Activated T-helper 2 cell treated with anti-CD3 and anti-CD28 coated beads, Interferon-gamma antibody, Interleukin-2, Interleukin-4, amounts not matched to agents 10 μg/mL and 5 μg/mL and 100 μg/mL, durations not matched to agents 14 hours and 24 hours and 36 hours (primary cell): ENCODE results near the gene PDE10A. TPM values are rescaled to one million over a fixed set of nuclear protein-coding genes. Genes with fewer than 3 reads are reported as not detected.

Experiments
- DNase-seq: peaks from one replicate; pipeline ENCODE4 v3.0.0; 2021; ENCODE audit warnings: low spot score
- H3K27ac Mint-ChIP-seq: one replicate; pipeline ENCODE4 v1.8.0; 2021; ENCODE audit warnings: mixed read lengths
- H3K27me3 Mint-ChIP-seq: one replicate; pipeline ENCODE4 v1.8.0; 2021; ENCODE audit warnings: low read depth, mixed read lengths
- H3K36me3 Mint-ChIP-seq: one replicate; pipeline ENCODE4 v1.8.0; 2021; ENCODE audit warnings: low read depth, mixed read lengths
- H3K4me1 Mint-ChIP-seq: one replicate; pipeline ENCODE4 v1.8.0; 2021; ENCODE audit warnings: low read depth, mixed read lengths
- H3K4me3 Mint-ChIP-seq: one replicate; pipeline ENCODE4 v1.8.0; 2021; ENCODE audit warnings: low read depth, mild to moderate bottlenecking, moderate library complexity, mixed read lengths
- H3K9me3 Mint-ChIP-seq: one replicate; pipeline ENCODE4 v1.8.0; 2021; ENCODE audit warnings: mixed read lengths
- intact Hi-C: fragments of 100-400 bp; cut with micrococcal nuclease; formaldehyde crosslinking; loops from one replicate; pipeline ENCODE4 v1.15.1; 2023
- total RNA-seq: library from RNA; stranded (reverse); gene quantifications from 2 replicates; pipeline ENCODE4 v1.2.3, GENCODE V29; 2022

The PDE10A gene
- total RNA-seq, 1 donor from 2014 or later = not detected

DNA sequence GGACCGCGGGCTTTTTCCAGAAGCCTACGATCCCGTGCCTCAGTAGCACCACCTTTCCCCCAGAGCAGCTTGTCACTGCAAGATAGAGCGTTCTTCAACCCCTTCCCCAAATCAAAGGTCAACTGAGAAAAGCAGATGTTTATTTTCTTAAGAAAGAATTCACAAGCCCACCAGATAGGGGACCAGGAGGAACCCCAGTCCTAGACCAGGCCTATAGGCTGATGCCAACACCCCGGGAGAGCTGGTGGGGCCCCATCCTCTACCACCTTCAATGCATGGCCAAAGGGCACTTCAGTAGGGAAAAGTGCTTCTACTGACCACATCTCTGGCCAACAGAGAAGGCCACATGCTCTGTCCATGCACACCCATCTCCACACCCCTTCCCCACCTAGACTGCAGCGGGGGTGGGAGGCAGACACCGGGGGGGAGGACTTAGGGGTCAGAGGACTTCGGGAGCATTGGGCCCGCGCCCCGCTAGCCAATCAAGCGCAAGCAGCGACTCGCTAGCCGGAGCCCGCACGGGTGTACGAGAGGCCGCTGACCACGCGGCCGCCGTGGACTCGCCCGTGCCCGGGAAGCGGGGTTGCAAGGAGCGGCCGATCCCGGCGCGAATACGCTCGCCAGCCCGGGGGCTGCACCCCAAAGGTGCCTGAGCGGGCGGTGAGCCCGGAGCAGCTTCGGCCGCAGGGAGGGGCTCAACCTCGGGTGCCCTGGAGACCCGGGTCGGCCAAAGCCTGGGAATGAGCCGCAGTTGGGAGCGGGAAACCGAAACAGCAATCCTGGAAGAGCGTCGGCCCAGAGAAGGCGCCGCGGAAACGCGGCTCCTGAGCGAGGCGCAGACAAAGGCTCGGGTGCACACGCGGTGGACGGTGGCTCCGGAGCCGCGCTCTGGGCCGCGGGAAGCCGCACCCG is 2.8 kb downstream of the PDE10A start:
- H3K27ac Mint-ChIP-seq = no peak overlapping the region
- DNase-seq = no peak
- H3K4me1 Mint-ChIP-seq = peaks cover 5% of the 10 kb centered on the region
- no peaks in the 10 kb centered on the region for H3K36me3 Mint-ChIP-seq
- peaks cover 50% of the 10 kb centered on the region for H3K27me3 Mint-ChIP-seq
- no peak overlapping the region for H3K4me3 Mint-ChIP-seq
- intact Hi-C loops = loop anchor here (5.0 kb wide), 3 partner anchors 192 to 507 kb away; partner anchors contain the start of gene TBXT
- H3K9me3 Mint-ChIP-seq = no peaks in the 10 kb centered on the region

DNA sequence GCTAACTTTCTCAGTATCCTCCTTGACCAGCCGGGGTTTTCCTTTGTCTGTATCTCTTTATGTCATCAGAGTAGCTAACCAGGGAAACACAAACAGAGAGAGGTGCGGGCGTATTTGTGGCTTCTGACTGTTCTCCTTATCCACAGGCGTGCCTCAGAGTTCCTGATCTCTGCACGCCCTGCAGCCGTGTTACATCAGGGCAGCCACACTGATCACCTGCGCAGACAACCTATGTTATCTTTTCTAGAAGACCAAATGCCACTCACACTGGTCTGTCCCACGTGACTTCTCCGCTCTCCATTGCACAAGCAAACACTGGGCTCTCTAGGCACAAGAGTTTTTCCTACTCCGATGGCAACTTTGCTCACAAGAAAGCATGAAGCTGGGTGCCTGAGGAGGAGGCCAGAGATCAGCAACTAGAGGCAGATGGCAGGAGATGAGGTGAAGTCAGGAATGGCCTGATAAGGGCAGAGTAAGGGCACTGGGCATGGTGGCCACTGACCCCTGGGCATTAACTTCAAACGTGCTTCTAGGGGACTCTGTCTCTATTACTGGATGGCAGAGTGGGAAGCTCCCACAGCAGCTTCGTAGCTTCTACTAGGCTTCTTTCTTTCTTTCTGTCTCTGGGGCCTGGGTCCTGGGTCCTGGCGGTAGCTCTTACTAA is 4.5 kb downstream of the PDE10A start:
- no peaks in the 10 kb centered on the region for H3K36me3 Mint-ChIP-seq
- H3K9me3 Mint-ChIP-seq = no peaks in the 10 kb centered on the region
- H3K27ac Mint-ChIP-seq = no peak overlapping the region
- intact Hi-C loops = no loop called here
- DNase-seq = no peak
- peaks cover under 1% of the 10 kb centered on the region for H3K4me1 Mint-ChIP-seq
- H3K27me3 Mint-ChIP-seq = peaks cover 33% of the 10 kb centered on the region
- H3K4me3 Mint-ChIP-seq = no peak overlapping the region

DNA sequence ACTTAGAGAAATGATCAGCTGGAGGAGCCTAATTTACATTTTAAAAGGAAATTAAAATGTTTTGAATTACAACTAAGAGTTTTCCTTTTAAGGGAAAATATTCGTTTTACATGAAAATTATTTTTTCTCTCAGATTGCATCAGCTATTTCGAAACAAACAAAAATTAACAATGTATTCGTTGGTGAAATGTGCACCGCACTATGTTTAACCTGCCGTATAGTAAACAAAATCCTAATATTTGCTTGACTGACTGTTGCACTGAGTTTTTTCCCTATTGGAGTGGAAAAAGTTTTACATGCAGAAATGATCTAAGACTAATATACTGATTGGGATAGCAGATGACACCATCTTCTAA is 5.7 kb downstream of the PDE10A start:
- Mint-ChIP-seq H3K9me3 (no peaks in the 10 kb centered on the region), H3K27me3 (peaks cover 30% of the 10 kb centered on the region), H3K4me1 (no peaks in the 10 kb centered on the region), H3K36me3 (no peaks in the 10 kb centered on the region), H3K4me3 (no peak overlapping the region), H3K27ac (no peak overlapping the region)
- intact Hi-C loops = no loop called here
- no peak for DNase-seq

DNA sequence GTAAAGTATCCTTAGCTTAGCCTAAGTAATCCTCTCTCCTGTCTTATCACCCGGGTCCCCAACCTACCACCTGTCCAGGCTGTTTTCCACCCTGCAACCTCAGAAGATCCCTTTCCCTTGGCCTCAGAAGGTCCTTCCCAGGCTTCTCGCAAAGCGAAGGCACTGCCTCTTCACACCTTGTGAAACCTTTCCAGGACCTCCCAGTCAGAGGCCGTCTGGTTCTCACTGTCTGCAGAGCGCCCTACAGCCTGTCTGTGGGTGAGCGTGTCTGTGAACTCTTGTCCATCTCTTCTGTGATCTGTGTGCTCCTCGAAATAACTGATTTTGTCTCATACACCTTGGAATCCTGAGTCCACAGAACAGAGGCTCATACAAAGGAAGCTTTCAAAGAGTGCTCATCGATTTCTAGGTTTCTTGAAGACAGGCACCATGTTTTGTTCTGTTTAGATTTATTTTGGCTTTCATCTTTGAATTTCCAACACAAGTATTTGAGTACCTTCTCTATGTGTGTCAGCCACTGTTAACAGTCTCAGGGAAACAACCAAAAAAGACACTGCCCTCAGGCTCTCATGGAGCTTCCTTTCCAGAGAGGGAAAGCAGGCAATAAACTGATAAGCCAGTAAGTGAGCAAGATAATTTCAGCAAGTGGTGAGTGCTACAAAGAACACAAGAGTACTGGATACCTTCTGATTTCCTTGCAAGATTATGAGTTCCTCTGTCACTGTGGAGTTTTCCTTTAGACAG is 6.3 kb downstream of the PDE10A start:
- Mint-ChIP-seq H3K9me3 (no peaks in the 10 kb centered on the region), H3K36me3 (no peaks in the 10 kb centered on the region), H3K4me1 (no peaks in the 10 kb centered on the region), H3K27ac (no peak overlapping the region), H3K27me3 (peaks cover 30% of the 10 kb centered on the region), H3K4me3 (no peak overlapping the region)
- no peak for DNase-seq
- intact Hi-C loops = no loop called here

DNA sequence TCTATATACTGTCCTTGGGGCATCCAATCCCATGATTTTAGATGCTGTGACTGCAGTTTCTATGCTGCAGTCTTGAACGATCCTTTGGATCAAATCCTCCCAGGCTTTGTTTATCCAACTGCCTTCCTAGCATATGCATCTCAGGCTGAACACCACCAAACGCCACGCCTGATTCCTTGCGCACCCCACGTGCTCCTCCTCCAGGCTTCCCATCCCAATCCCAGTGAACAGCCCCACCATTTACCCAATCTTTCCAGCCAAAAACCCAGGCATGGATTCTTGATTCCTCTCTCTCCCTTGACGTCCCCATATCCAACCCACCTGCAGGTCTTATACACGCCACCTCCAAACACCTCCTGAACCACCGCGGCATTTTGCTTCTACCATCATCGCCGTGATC is 7.8 kb downstream of the PDE10A start:
- no peaks in the 10 kb centered on the region for H3K4me1 Mint-ChIP-seq
- intact Hi-C loops = no loop called here
- no peak overlapping the region for H3K27ac Mint-ChIP-seq
- H3K4me3 Mint-ChIP-seq = no peak overlapping the region
- no peaks in the 10 kb centered on the region for H3K9me3 Mint-ChIP-seq
- peaks cover 24% of the 10 kb centered on the region for H3K27me3 Mint-ChIP-seq
- H3K36me3 Mint-ChIP-seq = no peaks in the 10 kb centered on the region
- DNase-seq = no peak

DNA sequence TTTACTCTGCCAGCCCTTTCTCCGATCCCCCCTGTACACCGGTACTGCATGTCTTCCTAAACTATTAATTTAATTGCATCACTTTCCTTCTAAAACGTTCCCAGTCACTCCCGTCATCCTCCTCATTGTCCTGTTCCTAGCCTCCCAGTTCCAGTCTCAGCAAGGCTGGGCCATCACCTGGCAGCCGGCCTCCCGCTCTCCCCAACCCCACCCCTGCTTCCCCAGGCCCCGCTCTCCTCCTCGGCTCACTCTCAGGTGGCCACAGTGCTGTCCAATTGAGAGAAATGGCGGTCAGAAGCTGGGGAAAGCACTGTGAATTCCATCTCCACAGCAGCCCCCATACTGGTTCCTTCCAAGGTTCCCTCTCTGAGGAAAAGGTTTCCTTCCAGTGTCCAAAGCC is 8.9 kb downstream of the PDE10A start:
- Mint-ChIP-seq H3K27ac (no peak overlapping the region), H3K27me3 (peaks cover 14% of the 10 kb centered on the region), H3K4me1 (no peaks in the 10 kb centered on the region), H3K36me3 (no peaks in the 10 kb centered on the region), H3K9me3 (no peaks in the 10 kb centered on the region), H3K4me3 (no peak overlapping the region)
- no peak for DNase-seq
- intact Hi-C loops = no loop called here

DNA sequence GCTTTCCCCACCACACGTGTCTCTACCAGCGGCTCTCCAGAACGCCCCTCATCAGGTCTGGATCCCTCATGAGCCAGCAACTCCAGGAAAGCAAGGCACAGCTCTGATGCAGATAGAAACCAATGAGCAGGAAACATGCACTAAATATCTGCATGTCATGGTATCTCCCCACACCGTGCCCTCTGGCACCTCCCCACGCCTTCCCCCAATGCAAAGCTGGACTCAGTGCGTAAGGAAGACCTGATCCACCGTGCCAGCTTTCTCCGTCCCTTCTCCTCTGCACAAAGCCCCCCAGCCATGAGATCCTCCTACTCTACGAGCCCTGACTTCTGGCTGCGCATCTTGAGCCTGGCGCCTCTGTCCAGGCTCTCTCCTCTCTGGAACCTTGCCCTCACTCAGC is 9.4 kb downstream of the PDE10A start:
- no peak for DNase-seq
- no peak overlapping the region for H3K27ac Mint-ChIP-seq
- no peaks in the 10 kb centered on the region for H3K4me1 Mint-ChIP-seq
- H3K36me3 Mint-ChIP-seq = no peaks in the 10 kb centered on the region
- no peaks in the 10 kb centered on the region for H3K9me3 Mint-ChIP-seq
- peaks cover 10% of the 10 kb centered on the region for H3K27me3 Mint-ChIP-seq
- H3K4me3 Mint-ChIP-seq = no peak overlapping the region
- intact Hi-C loops = no loop called here

DNA sequence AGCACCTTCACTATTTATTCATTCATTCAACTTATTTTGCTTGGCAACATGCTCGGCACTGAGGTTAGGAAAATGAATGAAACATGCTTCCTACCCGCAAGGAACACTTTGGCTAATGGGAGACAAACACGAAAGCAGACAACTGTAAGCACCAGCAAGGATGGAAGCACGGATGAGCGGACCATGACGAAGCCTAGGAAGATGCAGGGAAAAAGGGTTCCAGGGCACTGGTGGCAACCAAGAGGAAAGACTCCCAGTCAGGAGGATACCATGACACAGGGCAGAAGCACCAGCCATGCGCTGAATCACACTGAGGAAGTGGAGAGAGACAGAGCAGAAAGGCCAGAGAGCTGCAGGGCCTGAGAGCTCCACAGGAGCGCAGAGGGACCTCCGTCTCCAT is 9.8 kb downstream of the PDE10A start:
- no peak overlapping the region for H3K27ac Mint-ChIP-seq
- no peak for DNase-seq
- no peaks in the 10 kb centered on the region for H3K9me3 Mint-ChIP-seq
- no peaks in the 10 kb centered on the region for H3K4me1 Mint-ChIP-seq
- no peaks in the 10 kb centered on the region for H3K36me3 Mint-ChIP-seq
- peaks cover 6% of the 10 kb centered on the region for H3K27me3 Mint-ChIP-seq
- intact Hi-C loops = no loop called here
- H3K4me3 Mint-ChIP-seq = no peak overlapping the region

DNA sequence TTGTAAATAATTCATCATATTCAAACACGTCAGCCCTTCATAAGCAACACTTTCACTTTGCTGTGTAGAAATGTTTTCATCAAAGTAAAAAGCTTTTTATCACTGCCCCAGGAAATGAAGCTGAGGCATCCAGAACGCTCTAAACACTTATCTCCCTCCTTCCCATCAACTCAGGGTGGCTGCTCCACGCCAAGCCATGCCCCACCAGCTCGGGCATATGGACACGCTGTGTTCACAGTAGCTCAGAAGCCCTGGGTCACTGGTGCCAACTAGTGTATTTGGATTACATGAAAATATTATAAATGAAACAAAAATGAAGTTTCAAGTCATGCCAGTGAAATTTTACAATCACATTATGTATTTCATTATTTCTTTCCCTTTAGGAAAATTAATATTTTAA is 10.3 kb downstream of the PDE10A start:
- DNase-seq = no peak
- H3K4me1 Mint-ChIP-seq = no peaks in the 10 kb centered on the region
- H3K9me3 Mint-ChIP-seq = no peaks in the 10 kb centered on the region
- H3K36me3 Mint-ChIP-seq = no peaks in the 10 kb centered on the region
- H3K27me3 Mint-ChIP-seq = peaks cover 2% of the 10 kb centered on the region
- intact Hi-C loops = no loop called here
- no peak overlapping the region for H3K4me3 Mint-ChIP-seq
- H3K27ac Mint-ChIP-seq = no peak overlapping the region

DNA sequence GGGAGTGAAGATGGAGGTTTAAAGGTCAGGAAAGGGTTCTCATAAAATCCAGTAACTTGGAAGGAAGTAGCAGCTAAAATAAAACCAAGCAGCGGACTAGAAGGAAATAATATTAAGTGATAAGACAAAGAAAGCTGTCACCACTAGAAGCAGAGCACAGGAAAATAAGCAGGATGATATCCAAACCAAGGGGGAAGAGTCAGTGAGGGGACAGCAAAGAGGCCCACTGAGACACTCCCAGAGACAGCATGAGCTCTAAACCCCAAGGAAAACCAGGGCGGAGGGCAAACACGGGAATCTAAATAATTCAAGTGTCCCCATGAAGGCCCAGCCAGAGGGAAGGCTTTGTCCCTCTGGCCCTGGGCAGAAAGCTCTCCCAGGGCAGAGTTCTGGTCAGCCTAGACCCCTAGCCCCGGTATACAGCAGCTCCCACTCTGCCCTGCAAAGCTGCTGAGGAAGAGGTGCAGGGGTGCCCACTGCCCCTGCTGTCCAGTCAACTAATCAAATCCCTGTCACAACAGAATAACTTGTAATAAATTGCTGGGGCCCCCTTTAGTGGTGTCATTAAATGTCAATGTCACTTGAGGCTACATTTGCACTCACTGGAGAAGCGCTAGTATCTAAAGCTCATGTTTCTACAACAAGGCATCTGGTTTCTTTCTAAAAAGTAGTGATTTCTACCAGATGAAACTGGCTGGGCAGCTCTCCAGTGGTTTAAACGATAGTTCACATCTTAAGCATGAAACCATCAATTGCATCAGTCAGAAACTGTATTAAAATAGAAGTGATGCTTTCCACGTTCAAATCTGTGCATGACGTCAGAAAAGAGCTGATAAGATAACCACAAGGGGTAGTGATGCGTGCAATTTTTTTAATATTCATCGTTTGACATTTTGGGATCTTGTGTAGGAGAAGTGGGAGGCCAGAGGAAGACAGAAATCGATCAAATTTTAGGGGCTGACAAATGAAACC is 13.6 kb downstream of the PDE10A start:
- no peaks in the 10 kb centered on the region for H3K36me3 Mint-ChIP-seq
- no peaks in the 10 kb centered on the region for H3K9me3 Mint-ChIP-seq
- H3K27me3 Mint-ChIP-seq = no peaks in the 10 kb centered on the region
- H3K27ac Mint-ChIP-seq = no peak overlapping the region
- no peak overlapping the region for H3K4me3 Mint-ChIP-seq
- no peak for DNase-seq
- intact Hi-C loops = no loop called here
- H3K4me1 Mint-ChIP-seq = no peaks in the 10 kb centered on the region

DNA sequence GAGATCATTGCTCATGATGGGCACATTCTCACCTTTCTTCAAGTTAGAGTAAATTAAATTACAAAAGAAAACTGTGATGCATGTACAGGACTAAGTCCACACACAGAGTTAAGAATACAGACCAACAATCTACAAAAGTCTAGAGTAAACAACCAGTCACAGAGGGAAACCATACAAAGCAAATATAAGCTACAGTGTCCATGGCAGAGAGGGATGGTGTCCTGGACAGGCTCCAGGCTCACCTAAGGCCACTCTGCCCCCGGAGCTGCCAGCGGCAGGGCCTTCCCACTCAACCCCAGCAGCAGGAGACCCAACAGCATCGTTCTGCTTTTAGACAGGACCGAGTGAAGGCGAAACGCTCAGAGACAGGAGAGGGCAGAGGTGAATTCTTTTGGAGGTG is 16.0 kb downstream of the PDE10A start:
- Mint-ChIP-seq H3K4me3 (no peak overlapping the region), H3K4me1 (no peaks in the 10 kb centered on the region)

DNA sequence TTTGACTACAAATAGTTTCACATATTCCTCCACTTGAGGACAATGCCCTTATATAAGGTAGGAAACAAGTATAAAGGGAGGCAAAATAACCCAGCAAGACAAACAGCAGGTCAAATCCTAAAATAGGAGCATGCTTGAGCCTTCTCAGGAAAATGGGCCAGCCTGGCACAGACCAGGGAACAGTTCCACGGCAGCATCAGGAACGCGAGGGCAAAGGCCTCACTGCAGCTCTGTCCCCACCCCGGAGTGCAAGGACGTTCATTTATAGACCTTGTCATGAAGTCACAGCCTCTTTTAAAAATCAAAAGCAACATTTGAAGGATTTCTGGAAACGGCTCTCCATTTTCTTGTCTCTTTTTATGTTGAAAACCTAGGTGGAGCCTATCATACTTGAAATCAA is 17.1 kb downstream of the PDE10A start:
- no peaks in the 10 kb centered on the region for H3K27me3 Mint-ChIP-seq
- no peaks in the 10 kb centered on the region for H3K36me3 Mint-ChIP-seq
- H3K4me3 Mint-ChIP-seq = no peak overlapping the region
- no peaks in the 10 kb centered on the region for H3K4me1 Mint-ChIP-seq
- DNase-seq = no peak
- intact Hi-C loops = no loop called here
- H3K9me3 Mint-ChIP-seq = no peaks in the 10 kb centered on the region
- no peak overlapping the region for H3K27ac Mint-ChIP-seq

More for the DNA sequence above, 16.0 kb downstream of the PDE10A start:
- DNase-seq = no peak
- Mint-ChIP-seq H3K36me3 (no peaks in the 10 kb centered on the region), H3K9me3 (no peaks in the 10 kb centered on the region), H3K27me3 (no peaks in the 10 kb centered on the region), H3K27ac (no peak overlapping the region)
- intact Hi-C loops = no loop called here
